ENCODE data around the gene SNCAIP. TPM values are rescaled to one million over a fixed set of nuclear protein-coding genes. Genes with fewer than 3 reads are reported as not detected.
"Not testable (repeated sequence)": the region's sequence is repeated elsewhere in the genome, so short reads cannot be mapped to it uniquely, and the experiment has no call there.

SNCAIP gene
- total RNA-seq, 4 donors from 2014 or later = 0.82 to 2.2 (median 1.6) TPM; not detected in 1

DNA sequence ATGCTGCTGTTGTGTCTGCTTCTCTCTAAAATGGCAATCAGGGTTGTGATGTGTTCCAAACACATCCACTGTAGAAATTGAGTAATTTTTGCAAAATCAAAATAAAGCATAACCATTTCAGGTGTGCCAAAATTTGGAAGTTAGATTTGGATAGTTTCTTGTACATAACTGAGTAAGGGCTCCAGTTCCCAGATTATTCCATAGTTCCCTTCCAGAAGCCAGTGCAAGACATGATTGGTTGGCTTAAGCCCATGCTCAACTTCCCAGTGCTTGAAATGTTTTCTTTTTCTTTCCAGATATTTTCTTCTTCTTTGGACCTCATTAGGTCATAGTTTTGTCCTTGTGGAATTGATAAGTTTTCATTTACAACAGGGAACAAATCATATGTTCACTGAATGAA is 64.2 kb downstream of the SNCAIP start:
- DNase-seq = no peak
- intact Hi-C loops (cut with DNase I; ENCODE audit: low total_unique reads) (no loop called here), in situ Hi-C loops (cut with MboI; ENCODE audit: low pct_ligation_motif_present in 1 of 4, low pct_unique_long_range_greater_than_20kb in 1 of 4, low sequenced_read_pairs in 3 of 4) (no loop called here)
- Histone ChIP-seq H3K27ac (no peak overlapping the region), H3K27me3 (no peaks in the 10 kb centered on the region), H3K9me3 (no peaks in the 10 kb centered on the region), H3K4me1 (peaks cover 0 to 3% (median 0%) of the 10 kb centered on the region in 4 donors), H3K36me3 (no peaks in the 10 kb centered on the region), H3K4me3 (no peak overlapping the region)
- no peak for TF ChIP-seq POLR2A (IDR thresholded peaks at IDR 0.05)
- TF ChIP-seq, protein P1, sequence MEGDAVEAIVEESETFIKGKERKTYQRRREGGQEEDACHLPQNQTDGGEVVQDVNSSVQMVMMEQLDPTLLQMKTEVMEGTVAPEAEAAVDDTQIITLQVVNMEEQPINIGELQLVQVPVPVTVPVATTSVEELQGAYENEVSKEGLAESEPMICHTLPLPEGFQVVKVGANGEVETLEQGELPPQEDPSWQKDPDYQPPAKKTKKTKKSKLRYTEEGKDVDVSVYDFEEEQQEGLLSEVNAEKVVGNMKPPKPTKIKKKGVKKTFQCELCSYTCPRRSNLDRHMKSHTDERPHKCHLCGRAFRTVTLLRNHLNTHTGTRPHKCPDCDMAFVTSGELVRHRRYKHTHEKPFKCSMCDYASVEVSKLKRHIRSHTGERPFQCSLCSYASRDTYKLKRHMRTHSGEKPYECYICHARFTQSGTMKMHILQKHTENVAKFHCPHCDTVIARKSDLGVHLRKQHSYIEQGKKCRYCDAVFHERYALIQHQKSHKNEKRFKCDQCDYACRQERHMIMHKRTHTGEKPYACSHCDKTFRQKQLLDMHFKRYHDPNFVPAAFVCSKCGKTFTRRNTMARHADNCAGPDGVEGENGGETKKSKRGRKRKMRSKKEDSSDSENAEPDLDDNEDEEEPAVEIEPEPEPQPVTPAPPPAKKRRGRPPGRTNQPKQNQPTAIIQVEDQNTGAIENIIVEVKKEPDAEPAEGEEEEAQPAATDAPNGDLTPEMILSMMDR (IDR thresholded peaks at IDR 0.05) = no peak
- TF ChIP-seq EP300 (IDR thresholded peaks at IDR 0.05; ENCODE audit: low read depth) = no peak
- no peak for TF ChIP-seq POLR2AphosphoS5 (IDR thresholded peaks at IDR 0.05)

DNA sequence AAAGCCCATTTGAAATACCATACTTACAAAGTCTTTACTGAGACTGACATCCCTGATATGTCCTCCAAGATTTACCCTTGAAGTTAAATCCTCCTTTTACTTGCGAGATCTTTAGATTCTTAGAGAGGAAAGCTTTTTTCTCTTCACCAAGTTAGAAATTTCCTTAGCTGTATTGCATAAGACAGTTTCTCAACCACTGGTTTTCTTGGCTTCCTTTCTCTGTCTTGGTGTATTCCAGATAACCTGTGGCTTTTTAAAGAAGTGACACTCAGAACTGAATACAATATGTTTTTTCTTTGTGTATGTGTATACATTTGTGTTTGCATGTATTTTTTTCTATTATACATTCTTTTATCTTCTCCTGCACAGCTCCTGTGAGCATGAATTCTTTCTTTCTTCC is 65.0 kb downstream of the SNCAIP start:
- no peak overlapping the region for H3K4me3 ChIP-seq
- H3K27me3 ChIP-seq = no peaks in the 10 kb centered on the region
- DNase-seq = no peak
- intact Hi-C loops (cut with DNase I; ENCODE audit: low total_unique reads) (no loop called here), in situ Hi-C loops (cut with MboI; ENCODE audit: low pct_ligation_motif_present in 1 of 4, low pct_unique_long_range_greater_than_20kb in 1 of 4, low sequenced_read_pairs in 3 of 4) (no loop called here)
- H3K27ac ChIP-seq = peak overlapping the region in 1 of 4 donors; percentile 11
- no peaks in the 10 kb centered on the region for H3K9me3 ChIP-seq
- TF ChIP-seq POLR2A (IDR thresholded peaks at IDR 0.05) (no peak), EP300 (IDR thresholded peaks at IDR 0.05; ENCODE audit: low read depth) (no peak), POLR2AphosphoS5 (IDR thresholded peaks at IDR 0.05) (no peak)
- TF ChIP-seq, protein P1 (IDR thresholded peaks at IDR 0.05) = no peak
- 36 to 86% methylated on average over 1 of the region's 1 CpG for WGBS, 2 donors (ENCODE audit: low coverage in 1 of 2)
- H3K36me3 ChIP-seq = no peaks in the 10 kb centered on the region
- peaks cover 0 to 3% (median 0%) of the 10 kb centered on the region in 4 donors for H3K4me1 ChIP-seq

DNA sequence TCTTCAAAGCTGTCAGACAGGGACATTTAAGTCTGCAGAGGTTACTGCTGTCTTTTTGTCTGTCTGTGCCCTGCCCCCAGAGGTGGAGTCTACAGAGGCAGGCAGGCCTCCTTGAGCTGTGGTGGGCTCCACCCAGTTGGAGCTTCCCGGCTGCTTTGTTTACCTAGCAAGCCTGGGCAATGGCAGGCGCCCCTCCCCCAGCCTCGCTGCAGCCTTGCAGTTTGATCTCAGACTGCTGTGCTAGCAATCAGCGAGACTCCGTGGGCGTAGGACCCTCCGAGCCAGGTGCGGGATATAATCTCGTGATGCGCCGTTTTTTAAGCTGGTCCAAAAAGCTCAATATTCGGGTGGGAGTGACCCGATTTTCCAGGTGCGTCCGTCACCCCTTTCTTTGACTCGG is 70.9 kb downstream of the SNCAIP start:
- WGBS, 2 donors (ENCODE audit: low coverage in 1 of 2) = 92% methylated on average over 14 of the region's 16 CpGs; no CpG with 5 or more reads in 1 of the 2 donors
- in situ Hi-C loops (cut with MboI; ENCODE audit: low pct_ligation_motif_present in 1 of 4, low pct_unique_long_range_greater_than_20kb in 1 of 4, low sequenced_read_pairs in 3 of 4) = not testable (repeated sequence)

DNA sequence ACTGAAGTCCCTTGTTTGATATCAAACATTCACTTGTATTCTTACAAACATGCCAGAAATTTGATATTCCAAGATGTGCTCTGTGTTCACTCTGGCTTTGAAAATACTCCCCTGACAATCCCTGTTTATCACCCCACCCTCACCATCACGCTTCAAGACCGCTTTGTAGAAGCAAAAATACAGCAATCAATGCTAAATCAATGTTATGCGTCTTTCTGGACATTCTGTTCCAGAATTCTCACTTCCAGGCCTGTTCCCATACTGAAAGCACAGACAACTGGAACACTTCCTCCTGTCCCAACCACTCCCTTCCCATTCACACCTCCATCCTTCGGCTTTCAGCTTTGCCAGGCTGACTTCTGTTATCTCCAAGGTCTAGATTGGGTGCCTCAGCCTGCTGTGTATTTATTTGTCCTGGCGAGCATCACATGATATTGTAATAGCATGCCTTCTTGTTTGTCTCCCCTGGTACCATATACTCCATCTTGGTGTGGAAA is 72.8 kb downstream of the SNCAIP start:
- TF ChIP-seq POLR2A (IDR thresholded peaks at IDR 0.05) (no peak), POLR2AphosphoS5 (IDR thresholded peaks at IDR 0.05) (no peak), EP300 (IDR thresholded peaks at IDR 0.05; ENCODE audit: low read depth) (no peak)
- TF ChIP-seq, protein P1 (IDR thresholded peaks at IDR 0.05) = no peak
- Histone ChIP-seq H3K4me3 (no peak overlapping the region), H3K27me3 (no peaks in the 10 kb centered on the region), H3K9me3 (no peaks in the 10 kb centered on the region), H3K4me1 (peaks cover 0 to 5% (median 0%) of the 10 kb centered on the region in 4 donors), H3K27ac (peak overlapping the region in 2 of 4 donors; percentile 15 to 38), H3K36me3 (no peaks in the 10 kb centered on the region)
- intact Hi-C loops (cut with DNase I; ENCODE audit: low total_unique reads) (no loop called here), in situ Hi-C loops (cut with MboI; ENCODE audit: low pct_ligation_motif_present in 1 of 4, low pct_unique_long_range_greater_than_20kb in 1 of 4, low sequenced_read_pairs in 3 of 4) (no loop called here)
- DNase-seq = no peak
- 73 to 80% methylated on average over 5 of the region's 5 CpGs for WGBS, 2 donors (ENCODE audit: low coverage in 1 of 2)

More for the DNA sequence above, 70.9 kb downstream of the SNCAIP start:
- H3K36me3 ChIP-seq; H3K27me3 ChIP-seq; intact Hi-C loops (cut with DNase I; ENCODE audit: low total_unique reads); H3K4me3 ChIP-seq; H3K4me1 ChIP-seq; DNase-seq; H3K9me3 ChIP-seq; H3K27ac ChIP-seq: not testable (repeated sequence)

DNA sequence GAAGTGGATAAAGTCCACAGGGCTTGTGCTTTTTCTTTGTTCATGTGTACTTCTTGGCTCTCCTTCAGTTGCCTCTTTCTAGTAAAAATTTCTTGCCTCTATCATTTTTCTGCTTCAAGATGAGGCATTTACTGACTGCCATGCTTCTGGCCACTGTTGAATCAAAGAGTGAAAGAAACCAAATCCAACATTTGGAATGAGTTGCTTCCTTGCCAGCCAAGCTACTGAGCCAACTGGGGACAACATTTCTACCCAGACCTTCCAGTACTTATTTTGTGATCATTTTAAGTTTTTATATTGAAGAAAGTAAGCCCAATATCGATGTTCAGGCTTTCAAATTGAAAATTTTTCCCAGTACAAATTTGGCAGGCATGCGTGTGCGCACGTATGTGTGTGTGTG is 73.2 kb downstream of the SNCAIP start:
- 60 to 81% methylated on average over 1 to 4 of the region's 4 CpGs for WGBS, 2 donors (ENCODE audit: low coverage in 1 of 2)
- in situ Hi-C loops (cut with MboI; ENCODE audit: low pct_ligation_motif_present in 1 of 4, low pct_unique_long_range_greater_than_20kb in 1 of 4, low sequenced_read_pairs in 3 of 4) = no loop called here

More for the DNA sequence above, 73.2 kb downstream of the SNCAIP start:
- Histone ChIP-seq H3K4me1 (peaks cover 0 to 5% (median 0%) of the 10 kb centered on the region in 4 donors), H3K27ac (peak overlapping the region in 2 of 4 donors; percentile 15 to 38), H3K27me3 (no peaks in the 10 kb centered on the region), H3K36me3 (no peaks in the 10 kb centered on the region), H3K9me3 (no peaks in the 10 kb centered on the region), H3K4me3 (no peak overlapping the region)
- no peak for DNase-seq
- TF ChIP-seq, protein P1 (IDR thresholded peaks at IDR 0.05) = no peak
- TF ChIP-seq EP300 (IDR thresholded peaks at IDR 0.05; ENCODE audit: low read depth) (no peak), POLR2A (IDR thresholded peaks at IDR 0.05) (no peak), POLR2AphosphoS5 (IDR thresholded peaks at IDR 0.05) (no peak)
- intact Hi-C loops (cut with DNase I; ENCODE audit: low total_unique reads) = no loop called here

Data from transverse colon (tissue), 4 donors.